Naive thymus-derived CD4-positive, alpha-beta T cell (primary cell): ENCODE results near the gene ALPL. TPM values are rescaled to one million over a fixed set of nuclear protein-coding genes. Genes with fewer than 3 reads are reported as not detected.

ENCODE experiments used
- ATAC-seq: fragments of 150-1000 bp; cut with Tn5 transposase; 2 replicates; pipeline ENCODE4 v1.10.0; 2021; ENCODE audit warnings: mild to moderate bottlenecking, moderate library complexity
- CTCF ChIA-PET: fragments of 350-600 bp; sonication (Branson Sonifier 250); formaldehyde crosslinking; loops from one replicate; lab custom pipeline; 2021; ENCODE audit warnings: antibody characterized with exemption; lab: Charles Lee
- POLR2A ChIA-PET: fragments of 350-600 bp; sonication (Branson Sonifier 250); formaldehyde crosslinking; loops from one replicate; lab custom pipeline; 2021; ENCODE audit warnings: antibody characterized with exemption, inconsistent platforms; lab: Charles Lee
- DNase-seq, 9 donors: peaks; one replicate each; pipeline versions ENCODE4 v3.0.0 to v3.0.0-alpha.2; 2020 to 2022; ENCODE audit warnings: mixed read lengths in 1 of 9
- H3K27ac ChIP-seq: one replicate; pipeline ENCODE4 v1.7.0; 2013; ENCODE audit warnings: mild to moderate bottlenecking, low read depth, low read length, moderate library complexity
- H3K27me3 ChIP-seq, 2 donors: one replicate each; pipeline ENCODE4 v1.7.0; 2013; ENCODE audit warnings: low read length in 2 of 2, mild to moderate bottlenecking in 2 of 2, moderate library complexity in 2 of 2; ENCODE audit not compliant: control insufficient read depth in 2 of 2, insufficient read depth in 2 of 2
- H3K36me3 ChIP-seq, 3 experiments: 1 replicate in 2 of 3; 2 replicates in 1 of 3; pipeline ENCODE4 v1.7.0; 2013; ENCODE audit warnings: low read length in 3 of 3, mild to moderate bottlenecking in 3 of 3, moderate library complexity in 1 of 3; ENCODE audit not compliant: insufficient read depth in 3 of 3, control insufficient read depth in 2 of 3
- H3K4me1 ChIP-seq, 2 donors: one replicate each; pipeline ENCODE4 v1.7.0; 2013; ENCODE audit warnings: low read length in 2 of 2, mild to moderate bottlenecking in 2 of 2, moderate library complexity in 1 of 2; ENCODE audit not compliant: control insufficient read depth in 2 of 2, insufficient read depth in 2 of 2
- H3K4me3 ChIP-seq: 2 replicates; pipeline ENCODE4 v1.7.0; 2013; ENCODE audit warnings: mild to moderate bottlenecking, low read length
- H3K9me3 ChIP-seq, 3 experiments: 1 replicate in 2 of 3; 2 replicates in 1 of 3; pipeline ENCODE4 v1.7.0; 2013; ENCODE audit warnings: low read length in 3 of 3; ENCODE audit not compliant: control insufficient read depth in 2 of 3
- H3K27ac Mint-ChIP-seq, 9 donors: one replicate each; pipeline ENCODE4 v1.8.0; 2020 to 2022; ENCODE audit warnings: mixed read lengths in 9 of 9, mild to moderate bottlenecking in 8 of 9, moderate library complexity in 5 of 9, inconsistent platforms in 2 of 9
- H3K27me3 Mint-ChIP-seq, 5 donors: one replicate each; pipeline ENCODE4 v1.8.0; 2021 to 2022; ENCODE audit warnings: mixed read lengths in 5 of 5, mild to moderate bottlenecking in 1 of 5
- H3K36me3 Mint-ChIP-seq, 5 donors: one replicate each; pipeline ENCODE4 v1.8.0; 2020 to 2022; ENCODE audit warnings: mixed read lengths in 5 of 5, mild to moderate bottlenecking in 3 of 5, inconsistent platforms in 1 of 5
- H3K4me1 Mint-ChIP-seq, 7 donors: one replicate each; pipeline ENCODE4 v1.8.0; 2020 to 2022; ENCODE audit warnings: mixed read lengths in 7 of 7, mild to moderate bottlenecking in 3 of 7, inconsistent platforms in 1 of 7
- H3K4me3 Mint-ChIP-seq, 10 donors: one replicate each; pipeline ENCODE4 v1.8.0; 2020 to 2022; ENCODE audit warnings: mild to moderate bottlenecking in 10 of 10, mixed read lengths in 10 of 10, moderate library complexity in 6 of 10, inconsistent platforms in 2 of 10
- H3K9me3 Mint-ChIP-seq, 11 donors: one replicate each; pipeline ENCODE4 v1.8.0; 2020 to 2022; ENCODE audit warnings: mixed read lengths in 11 of 11, mild to moderate bottlenecking in 4 of 11, inconsistent platforms in 1 of 11, moderate library complexity in 1 of 11
- intact Hi-C, 2 donors: fragments of 100-400 bp; cut with micrococcal nuclease; formaldehyde crosslinking; loops; one replicate each; pipeline ENCODE4 v1.15.1; 2023
- polyA plus RNA-seq, 2 donors: library from polyadenylated mRNA; unstranded; fragments of 300-500 nt; fragmentation: Illumina TruSeq; gene quantifications; one replicate each; pipeline ENCODE4 v1.2.3, GENCODE V29; 2021
- total RNA-seq, 6 experiments: library from RNA in 5 of 6; stranded (reverse) in 5 of 6; gene quantifications; 1 replicate in 5 of 6; 2 replicates in 1 of 6; pipeline ENCODE4 v1.2.3 and lab custom pipeline; 2021 to 2026

The ALPL gene
- total and polyA plus RNA-seq, 7 experiments from 2014 or later = not detected

DNA sequence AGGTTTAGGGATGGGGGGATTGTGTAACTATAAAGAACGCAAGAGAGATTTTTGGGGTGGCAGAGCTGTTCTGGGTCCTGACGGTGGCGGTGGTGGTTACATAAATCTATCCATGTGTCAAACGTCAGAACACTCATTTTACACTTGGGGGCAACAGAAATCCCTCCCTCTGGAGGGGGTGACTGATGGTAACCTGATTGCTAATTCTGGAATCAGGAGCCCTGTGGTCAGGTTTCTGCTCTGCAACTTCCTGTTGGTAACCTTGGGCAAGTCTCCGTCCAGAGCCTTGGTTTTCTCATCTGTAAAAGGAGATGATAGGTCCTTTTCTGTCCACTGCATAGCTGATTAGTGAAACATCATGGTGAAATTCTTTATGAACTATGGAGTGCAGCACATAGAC is 40.9 kb downstream of the ALPL start:
- POLR2A ChIA-PET = interaction anchor here (0.7 kb wide), 1 partner anchor 716 kb away, joined by 3 read pairs; no protein-coding TSS in a partner anchor
- Mint-ChIP-seq H3K9me3 (peaks cover 0 to 3% (median 0%) of the 10 kb centered on the region in 11 donors), H3K27ac (no peak overlapping the region), H3K4me3 (no peak overlapping the region), H3K4me1 (peaks cover 0 to 3% (median 0%) of the 10 kb centered on the region in 7 donors), H3K27me3 (peaks cover 6 to 23% (median 19%) of the 10 kb centered on the region in 5 donors), H3K36me3 (no peaks in the 10 kb centered on the region)
- H3K27me3 ChIP-seq = no peaks in the 10 kb centered on the region
- no peak overlapping the region for H3K27ac ChIP-seq
- intact Hi-C loops = no loop called here
- CTCF ChIA-PET = no interaction called here
- no peak for DNase-seq
- H3K4me1 ChIP-seq = no peaks in the 10 kb centered on the region
- H3K9me3 ChIP-seq = no peaks in the 10 kb centered on the region
- H3K36me3 ChIP-seq = no peaks in the 10 kb centered on the region
- no peak overlapping the region for H3K4me3 ChIP-seq
- ATAC-seq = no peak

GRCh38 chr1:21550866-21551475 is 41.7 kb downstream of the ALPL start:
- H3K9me3 ChIP-seq = no peaks in the 10 kb centered on the region
- no peak for DNase-seq
- H3K9me3 Mint-ChIP-seq = peaks cover 0 to 3% (median 0%) of the 10 kb centered on the region in 11 donors
- no peak for ATAC-seq
- H3K4me3 ChIP-seq = no peak overlapping the region
- H3K27ac ChIP-seq = no peak overlapping the region
- H3K27me3 Mint-ChIP-seq = peaks cover 10 to 24% (median 19%) of the 10 kb centered on the region in 5 donors
- intact Hi-C loops = no loop called here
- no peak overlapping the region for H3K4me3 Mint-ChIP-seq
- no peak overlapping the region for H3K27ac Mint-ChIP-seq
- no peaks in the 10 kb centered on the region for H3K4me1 ChIP-seq
- no peaks in the 10 kb centered on the region for H3K27me3 ChIP-seq
- POLR2A ChIA-PET = no interaction called here
- H3K36me3 Mint-ChIP-seq = no peaks in the 10 kb centered on the region
- H3K36me3 ChIP-seq = no peaks in the 10 kb centered on the region
- peaks cover 0 to 3% (median 0%) of the 10 kb centered on the region in 7 donors for H3K4me1 Mint-ChIP-seq
- CTCF ChIA-PET = no interaction called here

- H3K27ac ChIP-seq = no peak overlapping the region
- H3K9me3 ChIP-seq = no peaks in the 10 kb centered on the region
- ATAC-seq (no peak), DNase-seq (no peak)
- Mint-ChIP-seq H3K27me3 (peaks cover 15 to 30% (median 22%) of the 10 kb centered on the region in 5 donors), H3K9me3 (peaks cover 0 to 3% (median 0%) of the 10 kb centered on the region in 11 donors), H3K4me1 (peaks cover 0 to 3% (median 0%) of the 10 kb centered on the region in 7 donors), H3K27ac (no peak overlapping the region), H3K4me3 (no peak overlapping the region), H3K36me3 (no peaks in the 10 kb centered on the region)
- H3K36me3 ChIP-seq = no peaks in the 10 kb centered on the region
- H3K4me3 ChIP-seq = no peak overlapping the region
- H3K27me3 ChIP-seq = no peaks in the 10 kb centered on the region
- CTCF ChIA-PET = no interaction called here
- POLR2A ChIA-PET = no interaction called here
- no peaks in the 10 kb centered on the region for H3K4me1 ChIP-seq
- intact Hi-C loops = no loop called here
Measured at GRCh38 chr1:21552715-21553114, 43.5 kb downstream of the ALPL start.

DNA sequence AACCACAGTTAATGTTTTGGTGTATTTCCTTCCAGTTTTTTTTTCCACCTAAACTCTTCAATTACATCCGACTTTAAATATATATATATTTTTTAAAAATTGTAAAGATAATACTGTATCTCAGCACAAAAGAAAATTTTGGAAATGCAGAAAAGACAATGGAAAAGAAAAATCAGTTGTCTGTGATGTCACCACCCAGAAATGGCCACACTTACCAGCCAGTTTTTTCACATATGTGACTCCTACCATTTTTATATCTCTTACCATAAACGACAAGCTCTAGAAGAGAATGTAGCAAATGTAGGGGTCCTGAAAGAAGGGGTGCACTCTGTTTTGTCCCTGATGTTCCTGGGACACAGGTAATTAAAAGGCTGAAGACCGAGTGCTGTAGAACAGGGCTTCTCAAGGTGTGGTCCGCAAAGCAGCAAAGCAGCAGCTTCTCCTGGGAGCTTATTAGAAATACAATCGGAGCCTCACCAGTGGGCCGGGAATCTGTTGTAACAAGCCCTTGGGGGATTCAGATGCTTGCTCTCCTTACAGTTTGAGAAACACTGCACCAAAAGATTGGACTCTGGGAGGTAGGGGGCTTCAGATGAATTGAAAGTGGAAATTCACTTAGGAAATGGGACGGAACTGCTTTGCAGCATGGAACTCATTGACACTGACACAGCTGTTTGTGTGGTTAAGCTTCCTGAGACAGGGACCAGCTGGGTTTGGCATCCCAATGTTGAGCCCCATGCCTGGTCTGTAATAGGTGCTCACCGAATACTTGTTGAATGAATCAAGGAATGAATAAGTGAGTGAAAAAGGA is 44.1 kb downstream of the ALPL start:
- no peaks in the 10 kb centered on the region for H3K9me3 ChIP-seq
- H3K27ac Mint-ChIP-seq = no peak overlapping the region
- peaks cover 0 to 3% (median 0%) of the 10 kb centered on the region in 11 donors for H3K9me3 Mint-ChIP-seq
- H3K4me1 Mint-ChIP-seq = peaks cover 0 to 3% (median 0%) of the 10 kb centered on the region in 7 donors
- no peaks in the 10 kb centered on the region for H3K36me3 ChIP-seq
- H3K4me3 ChIP-seq = no peak overlapping the region
- peaks cover 15 to 30% (median 25%) of the 10 kb centered on the region in 5 donors for H3K27me3 Mint-ChIP-seq
- POLR2A ChIA-PET = no interaction called here
- H3K27me3 ChIP-seq = no peaks in the 10 kb centered on the region
- no peaks in the 10 kb centered on the region for H3K36me3 Mint-ChIP-seq
- no peaks in the 10 kb centered on the region for H3K4me1 ChIP-seq
- no peak overlapping the region for H3K27ac ChIP-seq
- no peak overlapping the region for H3K4me3 Mint-ChIP-seq
- no peak for ATAC-seq
- intact Hi-C loops = no loop called here
- no peak for DNase-seq
- CTCF ChIA-PET = no interaction called here

- Histone ChIP-seq H3K9me3 (no peaks in the 10 kb centered on the region), H3K36me3 (no peaks in the 10 kb centered on the region), H3K4me3 (no peak overlapping the region), H3K27me3 (no peaks in the 10 kb centered on the region), H3K4me1 (no peaks in the 10 kb centered on the region), H3K27ac (no peak overlapping the region)
- ATAC-seq = no peak
- CTCF ChIA-PET = no interaction called here
- no peak overlapping the region for H3K27ac Mint-ChIP-seq
- DNase-seq = no peak
- intact Hi-C loops = no loop called here
- no peak overlapping the region for H3K4me3 Mint-ChIP-seq
- POLR2A ChIA-PET = no interaction called here
- no peaks in the 10 kb centered on the region for H3K9me3 Mint-ChIP-seq
- H3K27me3 Mint-ChIP-seq = peaks cover 0 to 22% (median 7%) of the 10 kb centered on the region in 5 donors
- no peaks in the 10 kb centered on the region for H3K36me3 Mint-ChIP-seq
- H3K4me1 Mint-ChIP-seq = no peaks in the 10 kb centered on the region
Measured at GRCh38 chr1:21559788-21560567, 50.8 kb downstream of the ALPL start.

DNA sequence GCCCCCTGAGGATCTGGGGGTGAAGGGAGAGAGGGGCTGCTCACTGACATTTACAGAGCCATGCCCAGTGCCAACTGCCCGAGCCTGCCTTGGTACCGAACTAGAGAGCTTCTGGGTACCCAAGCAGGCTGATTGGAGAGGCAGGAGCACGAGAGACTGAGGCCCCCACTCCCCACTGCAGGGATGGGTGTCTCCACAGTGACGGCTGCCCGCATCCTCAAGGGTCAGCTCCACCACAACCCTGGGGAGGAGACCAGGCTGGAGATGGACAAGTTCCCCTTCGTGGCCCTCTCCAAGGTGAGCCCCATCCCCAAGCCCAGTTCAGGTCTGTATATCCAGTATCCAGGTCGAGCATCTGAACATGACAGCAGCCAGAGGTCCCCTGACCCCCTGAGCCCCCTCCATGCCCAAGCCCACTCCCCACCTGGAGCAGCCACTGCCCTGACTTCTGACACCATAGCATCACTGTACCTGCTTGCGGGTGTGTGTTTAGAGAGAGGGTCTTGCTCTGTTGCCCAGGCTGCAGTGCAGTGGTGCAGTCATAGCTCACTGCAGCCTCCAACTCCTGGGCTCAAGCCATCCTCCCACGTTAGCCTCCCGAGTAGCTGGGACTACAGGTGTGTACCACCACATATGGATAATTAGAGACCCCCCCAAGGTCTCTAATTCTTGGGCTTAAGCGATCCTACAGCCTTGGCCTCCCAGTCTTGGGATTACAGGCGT is 51.9 kb downstream of the ALPL start:
- H3K4me3 ChIP-seq = no peak overlapping the region
- Mint-ChIP-seq H3K4me3 (no peak overlapping the region), H3K36me3 (no peaks in the 10 kb centered on the region), H3K9me3 (no peaks in the 10 kb centered on the region), H3K4me1 (no peaks in the 10 kb centered on the region), H3K27ac (no peak overlapping the region), H3K27me3 (peaks cover 0 to 15% (median 6%) of the 10 kb centered on the region in 5 donors)
- POLR2A ChIA-PET = no interaction called here
- CTCF ChIA-PET = no interaction called here
- ATAC-seq (no peak), DNase-seq (no peak)
- no peaks in the 10 kb centered on the region for H3K27me3 ChIP-seq
- no peaks in the 10 kb centered on the region for H3K4me1 ChIP-seq
- intact Hi-C loops = no loop called here
- no peak overlapping the region for H3K27ac ChIP-seq
- H3K36me3 ChIP-seq = no peaks in the 10 kb centered on the region
- no peaks in the 10 kb centered on the region for H3K9me3 ChIP-seq
